Ovary (tissue), 3 donors: ENCODE results near the gene IL18BP.

Experiments used
- EP300 ChIP-seq: sonication (generic); formaldehyde crosslinking; IDR thresholded peaks from one replicate; pipeline ENCODE4 v1.6.1; 2017; ENCODE audit warnings: antibody characterized with exemption
- TF ChIP-seq, protein P1 (sequence below), 3 donors: fragments of 450-650 bp in 2 of 3; fragments of 200-600 bp in 1 of 3; IDR thresholded peaks; one replicate each; pipeline versions ENCODE4 v1.5.1 to v1.8.0; 2016 to 2022; ENCODE audit warnings: antibody characterized with exemption in 3 of 3, mild to moderate bottlenecking in 1 of 3
- donor health status: DM: no; HTN: no; CAD: no.

DNA sequence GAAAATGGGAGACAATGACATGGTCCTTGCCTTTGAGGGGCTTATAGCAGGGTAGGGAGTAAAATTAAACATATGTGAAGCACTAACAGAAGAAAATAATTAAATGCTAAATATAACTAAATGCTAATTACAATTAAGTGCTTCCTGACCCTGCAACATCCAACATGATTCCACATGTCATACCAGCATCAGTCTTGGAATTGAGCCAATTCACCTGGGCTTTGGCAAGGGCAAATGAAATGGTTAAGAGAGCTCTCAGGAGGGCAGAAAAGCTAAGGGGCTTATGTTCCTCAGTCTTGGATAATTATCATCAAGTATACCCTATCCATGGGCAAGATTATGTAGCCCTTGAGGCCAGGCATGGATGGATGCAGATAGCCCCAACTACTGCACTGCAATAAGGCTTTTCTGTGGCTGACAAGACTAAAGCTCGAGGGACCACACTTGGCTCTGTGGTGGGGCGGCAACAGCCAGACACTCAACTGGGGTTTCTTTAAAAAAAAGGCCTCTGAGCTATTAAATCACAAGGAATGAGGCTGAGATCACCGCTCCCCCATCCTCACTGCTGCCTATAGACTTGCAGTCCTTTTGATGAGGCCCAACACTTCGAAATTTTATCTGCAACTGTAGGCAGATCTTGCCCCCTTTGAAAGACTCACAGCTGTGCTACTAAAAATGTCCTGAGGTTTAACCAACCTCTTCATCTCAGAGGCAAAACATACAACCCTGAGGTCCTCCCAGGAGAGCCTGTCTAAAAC is 39.0 kb downstream of the IL18BP start:
- TF ChIP-seq, protein P1, sequence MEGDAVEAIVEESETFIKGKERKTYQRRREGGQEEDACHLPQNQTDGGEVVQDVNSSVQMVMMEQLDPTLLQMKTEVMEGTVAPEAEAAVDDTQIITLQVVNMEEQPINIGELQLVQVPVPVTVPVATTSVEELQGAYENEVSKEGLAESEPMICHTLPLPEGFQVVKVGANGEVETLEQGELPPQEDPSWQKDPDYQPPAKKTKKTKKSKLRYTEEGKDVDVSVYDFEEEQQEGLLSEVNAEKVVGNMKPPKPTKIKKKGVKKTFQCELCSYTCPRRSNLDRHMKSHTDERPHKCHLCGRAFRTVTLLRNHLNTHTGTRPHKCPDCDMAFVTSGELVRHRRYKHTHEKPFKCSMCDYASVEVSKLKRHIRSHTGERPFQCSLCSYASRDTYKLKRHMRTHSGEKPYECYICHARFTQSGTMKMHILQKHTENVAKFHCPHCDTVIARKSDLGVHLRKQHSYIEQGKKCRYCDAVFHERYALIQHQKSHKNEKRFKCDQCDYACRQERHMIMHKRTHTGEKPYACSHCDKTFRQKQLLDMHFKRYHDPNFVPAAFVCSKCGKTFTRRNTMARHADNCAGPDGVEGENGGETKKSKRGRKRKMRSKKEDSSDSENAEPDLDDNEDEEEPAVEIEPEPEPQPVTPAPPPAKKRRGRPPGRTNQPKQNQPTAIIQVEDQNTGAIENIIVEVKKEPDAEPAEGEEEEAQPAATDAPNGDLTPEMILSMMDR (IDR thresholded peaks at IDR 0.05) = no peak
- TF ChIP-seq EP300 = no peak
